CD4-positive, CD25-positive, alpha-beta regulatory T cell (primary cell): ENCODE results near the gene MRPS30. TPM values are rescaled to one million over a fixed set of nuclear protein-coding genes. Genes with fewer than 3 reads are reported as not detected.
A peak's percentile ranks its signal among the peaks of the same experiment; 100 is the strongest.
"Not testable (repeated sequence)": the region's sequence is repeated elsewhere in the genome, so short reads cannot be mapped to it uniquely, and the experiment has no call there.

Source experiments
- ATAC-seq, 2 donors: fragments of 150-1000 bp; cut with Tn5 transposase; one replicate each; pipeline ENCODE4 v1.10.0; 2021; ENCODE audit warnings: low read depth in 2 of 2, moderate number of reproducible peaks in 2 of 2, moderate library complexity in 1 of 2
- DNase-seq, 3 donors: peaks; one replicate each; pipeline versions ENCODE4 v3.0.0 to v3.0.0-alpha.2; 2012 to 2022; ENCODE audit warnings: mixed read lengths in 1 of 3
- H3K27ac ChIP-seq: one replicate; pipeline ENCODE4 v1.7.0; 2013; ENCODE audit warnings: mild to moderate bottlenecking, low read length; ENCODE audit not compliant: insufficient read depth, poor library complexity, severe bottlenecking
- H3K27me3 ChIP-seq: one replicate; pipeline ENCODE4 v1.7.0; 2013; ENCODE audit warnings: low read length; ENCODE audit not compliant: control insufficient read depth, insufficient read depth
- H3K36me3 ChIP-seq: one replicate; pipeline ENCODE4 v1.7.0; 2013; ENCODE audit warnings: mild to moderate bottlenecking, low read length, moderate library complexity; ENCODE audit not compliant: control insufficient read depth, insufficient read depth
- H3K4me1 ChIP-seq: 2 replicates; pipeline ENCODE4 v1.7.0; 2013; ENCODE audit warnings: mild to moderate bottlenecking, low read length; ENCODE audit not compliant: insufficient read depth, control insufficient read depth, poor library complexity, severe bottlenecking
- H3K4me3 ChIP-seq: one replicate; pipeline ENCODE4 v1.7.0; 2013; ENCODE audit warnings: low read depth, mild to moderate bottlenecking, low read length, moderate library complexity
- H3K9me3 ChIP-seq, 2 experiments: 1 replicate in 1 of 2; 2 replicates in 1 of 2; pipeline ENCODE4 v1.7.0; 2013; ENCODE audit warnings: low read length in 2 of 2, mild to moderate bottlenecking in 1 of 2, moderate library complexity in 1 of 2; ENCODE audit not compliant: control insufficient read depth in 2 of 2
- H3K27ac Mint-ChIP-seq, 3 donors: one replicate each; pipeline ENCODE4 v1.8.0; 2020 to 2022; ENCODE audit warnings: mild to moderate bottlenecking in 3 of 3, mixed read lengths in 3 of 3, moderate library complexity in 2 of 3
- H3K27me3 Mint-ChIP-seq: one replicate; pipeline ENCODE4 v1.8.0; 2022; ENCODE audit warnings: mild to moderate bottlenecking, mixed read lengths
- H3K36me3 Mint-ChIP-seq: one replicate; pipeline ENCODE4 v1.8.0; 2020; ENCODE audit warnings: mixed read lengths
- H3K4me1 Mint-ChIP-seq, 4 donors: one replicate each; pipeline ENCODE4 v1.8.0; 2020 to 2022; ENCODE audit warnings: mixed read lengths in 4 of 4, mild to moderate bottlenecking in 1 of 4
- H3K4me3 Mint-ChIP-seq, 4 donors: one replicate each; pipeline ENCODE4 v1.8.0; 2020 to 2022; ENCODE audit warnings: mild to moderate bottlenecking in 4 of 4, mixed read lengths in 4 of 4, moderate library complexity in 3 of 4
- H3K9me3 Mint-ChIP-seq, 7 donors: one replicate each; pipeline ENCODE4 v1.8.0; 2020 to 2022; ENCODE audit warnings: mixed read lengths in 7 of 7, mild to moderate bottlenecking in 3 of 7, moderate library complexity in 2 of 7
- polyA plus RNA-seq, 4 donors: library from polyadenylated mRNA; unstranded; fragments of 300-500 nt; fragmentation: Illumina TruSeq; gene quantifications; one replicate each; pipeline ENCODE4 v1.2.3, GENCODE V29; 2021
- total RNA-seq: library from RNA; stranded (reverse); gene quantifications from one replicate; pipeline ENCODE4 v1.2.3, GENCODE V29; 2022

MRPS30 gene
- total RNA-seq = 42.5 TPM
- 10 to 100 TPM; 64.7 to 75.4 (median 71.4) TPM for polyA plus RNA-seq

DNA sequence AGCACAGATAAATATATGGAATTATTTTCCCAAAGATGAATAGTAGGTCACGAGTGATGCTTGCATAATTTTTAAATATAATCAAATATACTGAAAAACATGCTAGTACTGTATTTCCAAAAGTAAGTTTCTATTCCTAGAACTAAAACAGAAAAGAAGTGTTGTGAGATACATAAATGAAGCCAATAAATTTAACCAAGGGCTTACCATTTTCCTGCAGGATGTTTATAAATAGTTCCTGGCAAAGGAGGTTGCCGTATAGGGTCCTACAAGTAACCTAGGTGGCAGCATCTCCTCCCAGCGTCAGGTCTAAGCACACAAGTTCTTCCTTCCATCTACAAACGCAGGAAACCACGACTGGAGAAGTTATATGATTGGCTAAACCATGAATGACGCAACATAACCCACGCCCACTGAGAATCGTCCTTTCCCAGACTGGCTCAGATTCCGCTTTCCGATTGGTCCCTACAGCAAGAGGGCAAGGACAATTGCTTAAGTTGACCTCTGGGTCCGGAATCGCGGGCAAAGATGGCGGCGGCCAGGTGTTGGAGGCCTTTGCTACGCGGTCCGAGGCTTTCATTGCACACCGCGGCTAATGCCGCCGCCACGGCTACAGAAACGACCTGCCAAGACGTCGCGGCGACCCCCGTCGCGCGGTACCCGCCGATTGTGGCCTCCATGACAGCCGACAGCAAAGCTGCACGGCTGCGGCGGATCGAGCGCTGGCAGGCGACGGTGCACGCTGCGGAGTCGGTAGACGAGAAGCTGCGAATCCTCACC, at the start of gene MRPS30:
Gene MRPS30 (plus strand): TSS at position 513 of the 780 bp plus-strand sequence. CDS start 16 bp downstream, at position 529.
- Histone ChIP-seq H3K4me3 (peak within 1 kb of the TSS; percentile 81), H3K4me1 (peaks cover 28% of the 10 kb centered on the region), H3K27ac (peak within 1 kb of the TSS; percentile 90), H3K36me3 (peaks cover 24% of the 10 kb centered on the region), H3K27me3 (no peaks in the 10 kb centered on the region), H3K9me3 (no peaks in the 10 kb centered on the region)
- peaks cover 14 to 43% (median 30%) of the 10 kb centered on the region in 4 donors for H3K4me1 Mint-ChIP-seq
- DNase-seq = peak; percentile 87 to 98 (median 94)
- peak; percentile 97 for ATAC-seq
- peak within 1 kb of the TSS; percentile 93 to 98 (median 97) for H3K27ac Mint-ChIP-seq
- H3K9me3 Mint-ChIP-seq = no peaks in the 10 kb centered on the region
- peak within 1 kb of the TSS; percentile 91 to 96 (median 94) for H3K4me3 Mint-ChIP-seq
- peaks cover 13% of the 10 kb centered on the region for H3K27me3 Mint-ChIP-seq
- peaks cover 12% of the 10 kb centered on the region for H3K36me3 Mint-ChIP-seq

GRCh38 chr5:44769200-44769876, 39.4 kb upstream of the MRPS30 start:
- Histone ChIP-seq H3K27ac (no peak overlapping the region), H3K4me3 (no peak overlapping the region), H3K9me3 (no peaks in the 10 kb centered on the region), H3K27me3 (no peaks in the 10 kb centered on the region), H3K4me1 (no peaks in the 10 kb centered on the region), H3K36me3 (no peaks in the 10 kb centered on the region)
- Mint-ChIP-seq H3K27ac (no peak overlapping the region), H3K27me3 (peaks cover 14% of the 10 kb centered on the region), H3K36me3 (no peaks in the 10 kb centered on the region), H3K9me3 (no peaks in the 10 kb centered on the region), H3K4me1 (no peaks in the 10 kb centered on the region), H3K4me3 (no peak overlapping the region)
- DNase-seq (no peak), ATAC-seq (no peak)

DNA sequence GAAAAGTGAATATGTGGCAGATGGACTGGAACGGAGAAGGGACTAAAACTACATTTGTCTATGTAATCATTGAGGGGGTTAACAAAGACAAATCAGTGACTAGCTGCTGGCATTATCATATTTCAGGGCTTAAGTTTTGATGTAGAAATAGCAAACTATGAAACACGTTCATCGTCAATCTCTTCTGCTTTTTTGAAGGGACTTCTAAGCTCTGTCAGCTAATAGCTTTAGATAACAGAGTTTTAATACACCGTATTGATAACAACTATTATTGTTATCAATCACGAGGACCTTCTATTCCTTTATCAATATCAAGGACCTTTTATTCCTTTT, 38.9 kb upstream of the MRPS30 start:
- Histone ChIP-seq H3K4me1 (no peaks in the 10 kb centered on the region), H3K27ac (no peak overlapping the region), H3K27me3 (no peaks in the 10 kb centered on the region), H3K4me3 (no peak overlapping the region), H3K36me3 (no peaks in the 10 kb centered on the region), H3K9me3 (no peaks in the 10 kb centered on the region)
- Mint-ChIP-seq H3K4me3 (no peak overlapping the region), H3K9me3 (no peaks in the 10 kb centered on the region), H3K27ac (no peak overlapping the region), H3K4me1 (no peaks in the 10 kb centered on the region), H3K27me3 (peaks cover 14% of the 10 kb centered on the region), H3K36me3 (no peaks in the 10 kb centered on the region)
- DNase-seq (no peak), ATAC-seq (no peak)

DNA sequence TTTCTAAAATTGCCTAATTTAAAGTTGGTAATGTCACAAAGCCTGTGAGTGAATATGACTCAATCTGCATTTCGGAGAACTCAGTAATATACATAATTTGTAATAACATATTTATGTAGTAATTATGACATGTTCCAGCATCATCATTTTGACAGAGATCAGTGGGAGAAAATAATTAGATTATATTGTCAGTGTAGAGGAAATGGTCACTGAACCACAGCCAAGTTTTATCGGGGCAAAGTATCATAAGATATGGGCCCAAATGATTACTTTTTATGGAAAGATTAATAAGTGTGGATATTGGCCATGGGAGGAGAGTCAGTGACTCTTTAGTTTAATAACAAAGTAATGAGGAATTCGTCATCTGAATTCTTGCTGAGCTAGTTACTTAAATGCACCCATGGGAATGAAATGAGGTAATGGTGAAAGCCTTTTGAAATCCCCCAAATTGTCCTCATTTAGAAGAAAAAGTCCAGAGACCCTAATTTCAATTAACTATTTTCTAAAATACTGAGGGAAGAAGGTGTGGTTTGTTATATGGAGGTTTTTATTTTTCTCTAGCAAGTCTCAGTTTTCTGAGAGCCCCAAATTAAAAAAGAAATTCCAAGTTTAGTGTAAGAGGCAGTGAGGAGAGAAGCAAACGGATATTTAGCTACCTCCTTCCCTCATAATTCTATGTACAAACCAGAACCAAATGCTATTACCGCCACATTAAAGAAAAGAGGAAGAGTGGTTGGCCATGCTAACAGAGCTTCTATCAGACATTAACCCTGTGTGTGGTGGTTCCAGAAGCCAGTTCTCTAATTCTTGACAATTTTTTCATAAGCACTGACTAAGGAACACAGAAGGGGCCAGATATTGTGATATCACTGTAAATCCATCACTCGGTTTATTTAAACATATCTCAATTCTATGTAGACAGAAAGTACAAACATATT, 37.7 kb upstream of the MRPS30 start:
- no peak for DNase-seq
- Mint-ChIP-seq H3K4me3 (no peak overlapping the region), H3K27me3 (peaks cover 14% of the 10 kb centered on the region), H3K4me1 (no peaks in the 10 kb centered on the region), H3K9me3 (no peaks in the 10 kb centered on the region), H3K36me3 (no peaks in the 10 kb centered on the region), H3K27ac (no peak overlapping the region)
- Histone ChIP-seq H3K27me3 (no peaks in the 10 kb centered on the region), H3K9me3 (no peaks in the 10 kb centered on the region), H3K27ac (no peak overlapping the region), H3K4me3 (no peak overlapping the region), H3K4me1 (no peaks in the 10 kb centered on the region), H3K36me3 (no peaks in the 10 kb centered on the region)
- ATAC-seq = no peak

DNA sequence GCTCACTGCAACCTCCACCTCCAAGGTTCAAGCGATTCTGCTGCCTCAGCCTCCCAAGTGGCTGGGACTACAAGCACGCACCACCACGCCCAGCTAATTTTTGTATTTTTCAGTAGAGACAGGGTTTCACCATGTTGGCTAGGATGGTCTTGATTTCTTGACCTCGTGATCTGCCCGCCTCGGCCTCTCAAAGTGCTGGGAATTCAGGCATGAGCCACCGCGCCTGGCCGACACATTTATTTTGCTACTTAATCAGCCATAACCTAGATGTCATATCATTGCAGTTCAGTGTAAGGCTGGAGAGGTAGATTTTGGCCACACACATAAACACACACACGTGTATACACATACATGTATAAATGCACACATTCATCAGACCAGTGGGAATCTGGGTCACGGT, 36.4 kb upstream of the MRPS30 start:
- not testable (repeated sequence) for H3K27ac Mint-ChIP-seq, ATAC-seq, H3K36me3 Mint-ChIP-seq, H3K9me3 ChIP-seq, H3K27me3 ChIP-seq, H3K27ac ChIP-seq, H3K4me1 ChIP-seq, H3K36me3 ChIP-seq, H3K4me3 Mint-ChIP-seq, H3K9me3 Mint-ChIP-seq, H3K4me1 Mint-ChIP-seq, H3K4me3 ChIP-seq, DNase-seq
- peaks cover 21% of the 10 kb centered on the region for H3K27me3 Mint-ChIP-seq

GRCh38 chr5:44774279-44774880, 34.4 kb upstream of the MRPS30 start:
- DNase-seq (peak in 2 of 3 donors; percentile 28 to 38), ATAC-seq (no peak)
- H3K4me1 Mint-ChIP-seq = no peaks in the 10 kb centered on the region
- H3K9me3 ChIP-seq = no peaks in the 10 kb centered on the region
- H3K4me1 ChIP-seq = no peaks in the 10 kb centered on the region
- H3K27ac ChIP-seq = no peak overlapping the region
- H3K27me3 ChIP-seq = no peaks in the 10 kb centered on the region
- H3K4me3 Mint-ChIP-seq = no peak overlapping the region
- H3K4me3 ChIP-seq = no peak overlapping the region
- peaks cover 17% of the 10 kb centered on the region for H3K27me3 Mint-ChIP-seq
- no peaks in the 10 kb centered on the region for H3K36me3 ChIP-seq
- H3K36me3 Mint-ChIP-seq = no peaks in the 10 kb centered on the region
- H3K9me3 Mint-ChIP-seq = no peaks in the 10 kb centered on the region
- H3K27ac Mint-ChIP-seq = no peak overlapping the region

DNA sequence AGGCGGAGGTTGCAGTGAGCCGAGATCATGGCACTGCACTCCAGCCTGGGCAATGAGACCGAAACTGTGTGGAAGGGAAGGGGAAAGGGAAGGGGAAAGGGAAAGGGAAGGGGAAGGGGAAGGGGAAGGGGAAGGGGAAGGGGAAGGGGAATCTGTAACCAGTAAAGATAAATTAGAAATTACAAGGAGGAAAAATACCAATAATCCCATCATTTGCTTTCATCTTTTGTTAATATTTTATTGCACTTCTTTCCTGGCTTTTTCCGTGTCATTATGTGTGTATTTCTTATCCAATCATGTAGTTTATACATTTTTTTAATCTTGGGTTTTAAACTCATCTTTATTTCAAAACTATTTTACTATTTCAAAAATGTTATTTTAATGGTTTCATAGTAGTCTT, 29.6 kb upstream of the MRPS30 start:
- Histone ChIP-seq H3K36me3 (no peaks in the 10 kb centered on the region), H3K9me3 (no peaks in the 10 kb centered on the region), H3K27ac (no peak overlapping the region), H3K27me3 (no peaks in the 10 kb centered on the region), H3K4me1 (no peaks in the 10 kb centered on the region), H3K4me3 (no peak overlapping the region)
- Mint-ChIP-seq H3K9me3 (no peaks in the 10 kb centered on the region), H3K27ac (no peak overlapping the region), H3K4me3 (no peak overlapping the region), H3K27me3 (peaks cover 6% of the 10 kb centered on the region), H3K36me3 (no peaks in the 10 kb centered on the region), H3K4me1 (no peaks in the 10 kb centered on the region)
- ATAC-seq (no peak), DNase-seq (no peak)
